Vagina (tissue), 2 donors: ENCODE results near the gene CPA2.
"Not testable (repeated sequence)": the region's sequence is repeated elsewhere in the genome, so short reads cannot be mapped to it uniquely, and the experiment has no call there.

Experiments used
- POLR2A ChIP-seq, 2 donors: fragments of 450-650 bp; IDR thresholded peaks; one replicate each; pipeline ENCODE4 v1.6.1; 2017; ENCODE audit warnings: antibody characterized with exemption in 2 of 2, mild to moderate bottlenecking in 2 of 2, moderate library complexity in 2 of 2
- POLR2AphosphoS5 ChIP-seq, 2 donors: sonication (generic); formaldehyde crosslinking; IDR thresholded peaks; one replicate each; pipeline ENCODE4 v1.9.0; 2017; ENCODE audit warnings: antibody characterized with exemption in 2 of 2, mild to moderate bottlenecking in 2 of 2, low read depth in 1 of 2; ENCODE audit not compliant: insufficient read depth in 1 of 2
- TF ChIP-seq, protein P1 (sequence below), 3 experiments: fragments of 450-650 bp in 2 of 3; fragments of 200-600 bp in 1 of 3; sonication (generic) in 1 of 3; IDR thresholded peaks; one replicate each; pipeline ENCODE4 v1.5.1; 2017 to 2019; ENCODE audit warnings: antibody characterized with exemption in 3 of 3, mild to moderate bottlenecking in 2 of 3, moderate library complexity in 2 of 3

DNA sequence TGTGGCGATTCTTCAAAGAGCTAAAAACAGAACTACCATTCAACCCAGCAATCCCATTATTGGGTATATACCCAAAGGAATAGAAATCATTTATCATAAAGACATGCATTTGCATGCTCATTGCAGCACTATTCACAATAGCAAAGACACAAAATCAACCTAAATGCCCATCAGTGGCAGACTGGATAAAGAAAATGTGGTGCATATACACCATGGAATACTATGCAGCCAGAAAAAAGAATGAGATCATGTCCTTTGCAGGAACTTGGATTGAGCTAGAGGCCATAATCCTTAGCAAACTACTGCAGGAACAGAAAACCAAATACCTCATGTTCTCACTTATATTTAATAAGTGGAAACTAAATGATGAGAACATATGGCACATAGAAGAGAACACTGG lies 20.2 kb upstream of the CPA2 start:
- TF ChIP-seq, protein P1, sequence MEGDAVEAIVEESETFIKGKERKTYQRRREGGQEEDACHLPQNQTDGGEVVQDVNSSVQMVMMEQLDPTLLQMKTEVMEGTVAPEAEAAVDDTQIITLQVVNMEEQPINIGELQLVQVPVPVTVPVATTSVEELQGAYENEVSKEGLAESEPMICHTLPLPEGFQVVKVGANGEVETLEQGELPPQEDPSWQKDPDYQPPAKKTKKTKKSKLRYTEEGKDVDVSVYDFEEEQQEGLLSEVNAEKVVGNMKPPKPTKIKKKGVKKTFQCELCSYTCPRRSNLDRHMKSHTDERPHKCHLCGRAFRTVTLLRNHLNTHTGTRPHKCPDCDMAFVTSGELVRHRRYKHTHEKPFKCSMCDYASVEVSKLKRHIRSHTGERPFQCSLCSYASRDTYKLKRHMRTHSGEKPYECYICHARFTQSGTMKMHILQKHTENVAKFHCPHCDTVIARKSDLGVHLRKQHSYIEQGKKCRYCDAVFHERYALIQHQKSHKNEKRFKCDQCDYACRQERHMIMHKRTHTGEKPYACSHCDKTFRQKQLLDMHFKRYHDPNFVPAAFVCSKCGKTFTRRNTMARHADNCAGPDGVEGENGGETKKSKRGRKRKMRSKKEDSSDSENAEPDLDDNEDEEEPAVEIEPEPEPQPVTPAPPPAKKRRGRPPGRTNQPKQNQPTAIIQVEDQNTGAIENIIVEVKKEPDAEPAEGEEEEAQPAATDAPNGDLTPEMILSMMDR (IDR thresholded peaks at IDR 0.05): not testable (repeated sequence)
- TF ChIP-seq POLR2A (IDR thresholded peaks at IDR 0.05); POLR2AphosphoS5 (IDR thresholded peaks at IDR 0.05; ENCODE audit: insufficient read depth in 1 of 2, low read depth in 1 of 2): not testable (repeated sequence)
